A673 (cell line): ENCODE measurements around the gene PRDM12.

Experiments used
- EZH2 ChIP-seq: fragments of 200-600 bp; sonication (generic); IDR thresholded peaks from 2 replicates; pipeline ENCODE4 v1.6.1; 2017; ENCODE audit warnings: borderline replicate concordance, low read depth, mild to moderate bottlenecking, mixed read lengths, antibody characterized with exemption, low read length; ENCODE audit not compliant: poor library complexity, severe bottlenecking
- TF ChIP-seq, protein P1 (sequence below): fragments of 300-800, 200-600 bp; sonication (generic); conservative IDR thresholded peaks from 2 replicates; pipeline ENCODE4 v1.5.1; 2017; ENCODE audit warnings: low read depth, mild to moderate bottlenecking, antibody characterized with exemption, low read length, moderate library complexity, mixed read lengths

DNA sequence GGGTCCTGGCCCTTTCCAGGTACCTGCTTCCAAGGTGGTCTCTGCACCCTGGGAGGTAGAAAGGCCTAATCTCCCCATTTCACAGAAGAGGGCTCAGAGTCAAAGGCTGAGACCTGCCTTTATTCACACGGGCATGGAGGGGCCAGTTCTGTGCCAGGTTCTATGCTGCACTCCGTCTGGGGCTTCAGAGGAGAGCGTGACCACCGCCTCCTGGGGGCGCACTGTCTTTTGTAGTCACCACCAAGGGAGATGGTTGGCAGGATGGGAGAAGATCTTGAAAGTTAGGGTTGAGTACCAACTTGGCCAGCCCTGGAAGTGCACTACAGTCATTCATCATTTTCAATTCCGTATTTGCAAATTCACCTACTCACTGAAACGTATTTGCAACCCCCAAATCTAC lies 23.7 kb upstream of the PRDM12 start:
- TF ChIP-seq, protein P1, sequence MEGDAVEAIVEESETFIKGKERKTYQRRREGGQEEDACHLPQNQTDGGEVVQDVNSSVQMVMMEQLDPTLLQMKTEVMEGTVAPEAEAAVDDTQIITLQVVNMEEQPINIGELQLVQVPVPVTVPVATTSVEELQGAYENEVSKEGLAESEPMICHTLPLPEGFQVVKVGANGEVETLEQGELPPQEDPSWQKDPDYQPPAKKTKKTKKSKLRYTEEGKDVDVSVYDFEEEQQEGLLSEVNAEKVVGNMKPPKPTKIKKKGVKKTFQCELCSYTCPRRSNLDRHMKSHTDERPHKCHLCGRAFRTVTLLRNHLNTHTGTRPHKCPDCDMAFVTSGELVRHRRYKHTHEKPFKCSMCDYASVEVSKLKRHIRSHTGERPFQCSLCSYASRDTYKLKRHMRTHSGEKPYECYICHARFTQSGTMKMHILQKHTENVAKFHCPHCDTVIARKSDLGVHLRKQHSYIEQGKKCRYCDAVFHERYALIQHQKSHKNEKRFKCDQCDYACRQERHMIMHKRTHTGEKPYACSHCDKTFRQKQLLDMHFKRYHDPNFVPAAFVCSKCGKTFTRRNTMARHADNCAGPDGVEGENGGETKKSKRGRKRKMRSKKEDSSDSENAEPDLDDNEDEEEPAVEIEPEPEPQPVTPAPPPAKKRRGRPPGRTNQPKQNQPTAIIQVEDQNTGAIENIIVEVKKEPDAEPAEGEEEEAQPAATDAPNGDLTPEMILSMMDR, result peak; percentile 24; the same call in 1 of the 2 replicates
- TF ChIP-seq EZH2, result no peak
